ENCODE results near the gene ZKSCAN4.

Gene ZKSCAN4

DNA sequence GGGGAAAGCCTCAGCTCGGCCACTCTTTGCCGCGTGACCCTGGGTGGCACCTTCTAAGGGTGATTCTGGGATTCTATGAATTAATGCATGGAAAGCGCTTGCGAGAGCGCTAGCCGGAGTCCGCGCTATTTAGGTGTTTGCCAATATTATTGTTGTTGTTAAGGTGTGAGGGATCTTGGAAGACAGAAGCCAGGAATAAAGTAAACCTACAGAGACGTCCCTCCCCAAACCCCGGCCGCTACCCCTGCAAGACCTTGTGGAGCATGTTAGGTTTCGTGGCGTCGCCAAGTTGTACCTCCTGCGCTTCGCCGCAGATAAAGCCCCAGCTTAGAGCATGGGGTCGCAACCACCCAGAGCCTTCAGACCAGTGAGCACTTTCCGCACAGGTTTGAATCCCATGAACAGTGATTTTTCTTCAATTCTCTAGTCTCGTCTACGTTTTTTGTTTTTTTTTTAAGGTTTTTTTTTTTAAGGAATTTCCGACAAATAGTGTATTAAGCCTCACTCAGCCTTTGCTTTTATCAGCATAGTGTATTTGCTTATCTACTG lies 43.9 kb downstream of the ZKSCAN4 start:
- peak; percentile 26 for DNase-seq (ENCODE audit: low spot score)

DNA sequence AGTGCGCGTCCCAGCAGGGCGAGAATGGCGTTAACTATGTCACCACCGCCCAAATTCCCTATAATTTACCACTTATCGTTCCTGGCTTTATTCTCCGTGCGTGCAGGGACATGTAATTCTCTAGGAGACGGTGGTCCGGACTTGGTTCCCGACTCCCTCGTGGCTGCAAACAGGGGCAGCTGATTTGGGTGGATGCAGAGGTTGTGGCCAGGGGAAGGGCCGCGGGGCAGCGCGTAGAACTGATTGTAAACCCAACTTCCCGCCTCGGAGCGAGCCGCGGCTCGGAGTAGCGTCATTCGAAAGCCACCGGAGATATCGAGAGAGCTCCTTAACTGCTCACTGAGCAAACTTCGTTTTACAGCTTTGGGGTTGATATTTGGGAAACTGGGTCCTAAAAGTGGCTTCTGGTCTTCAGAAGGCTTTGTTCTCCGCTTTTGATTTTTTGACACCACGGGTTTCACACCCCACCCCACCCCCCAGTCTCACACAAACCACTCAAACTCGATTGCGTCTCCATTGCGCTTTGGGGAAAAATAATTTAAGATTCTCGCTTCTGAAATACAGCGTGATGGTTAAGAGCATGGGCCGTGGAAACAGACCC lies 44.5 kb downstream of the ZKSCAN4 start:
- DNase-seq (ENCODE audit: low spot score), result peak; percentile 62

DNA sequence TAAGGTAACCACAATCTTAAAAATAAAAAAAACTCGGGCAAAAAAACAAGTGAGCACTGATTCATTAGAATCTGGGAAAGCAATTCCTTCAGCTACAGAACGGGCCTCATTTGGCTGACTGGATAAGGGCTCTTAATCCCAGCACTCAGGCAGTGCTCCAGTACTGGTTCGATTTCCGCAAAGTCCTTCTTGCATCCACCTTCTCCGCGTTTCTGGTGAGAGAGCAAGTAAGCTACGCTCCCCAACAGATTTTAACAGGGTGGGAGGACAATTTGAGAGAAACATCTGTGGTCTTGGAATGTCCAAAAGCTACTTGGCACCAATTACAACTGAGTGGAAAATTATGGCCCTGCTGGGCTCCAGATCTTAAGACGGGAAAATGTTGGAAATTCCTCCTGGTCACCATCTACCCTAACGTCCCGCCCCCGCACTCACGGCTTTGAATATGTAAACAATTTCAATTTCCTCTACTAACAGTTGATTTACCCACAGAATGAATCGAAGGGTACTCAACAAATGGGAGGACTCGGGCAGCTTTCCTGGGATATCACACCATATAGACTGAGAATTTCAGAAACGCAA lies 45.0 kb downstream of the ZKSCAN4 start:
- DNase-seq (ENCODE audit: low spot score), result peak; percentile 24

DNA sequence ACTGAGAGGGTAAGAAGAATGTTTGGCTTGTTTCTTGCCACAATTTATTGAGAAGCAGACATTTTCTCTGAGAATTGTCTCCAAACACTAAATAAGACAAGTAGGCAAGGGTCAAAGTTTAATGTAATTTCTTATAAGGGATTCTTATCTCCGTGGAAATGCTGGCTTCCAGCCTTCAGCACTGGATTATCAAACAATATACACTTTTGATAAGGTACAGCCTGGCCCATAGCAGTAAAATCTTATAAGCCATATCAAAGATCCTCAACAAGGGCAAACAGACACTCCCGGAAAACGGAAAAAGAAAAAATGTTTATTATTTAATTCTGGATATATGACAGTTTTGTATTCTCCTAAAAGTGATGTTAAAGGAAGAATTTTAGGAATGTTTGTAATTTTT lies 45.5 kb downstream of the ZKSCAN4 start:
- no peak for DNase-seq (ENCODE audit: low spot score)

DNA sequence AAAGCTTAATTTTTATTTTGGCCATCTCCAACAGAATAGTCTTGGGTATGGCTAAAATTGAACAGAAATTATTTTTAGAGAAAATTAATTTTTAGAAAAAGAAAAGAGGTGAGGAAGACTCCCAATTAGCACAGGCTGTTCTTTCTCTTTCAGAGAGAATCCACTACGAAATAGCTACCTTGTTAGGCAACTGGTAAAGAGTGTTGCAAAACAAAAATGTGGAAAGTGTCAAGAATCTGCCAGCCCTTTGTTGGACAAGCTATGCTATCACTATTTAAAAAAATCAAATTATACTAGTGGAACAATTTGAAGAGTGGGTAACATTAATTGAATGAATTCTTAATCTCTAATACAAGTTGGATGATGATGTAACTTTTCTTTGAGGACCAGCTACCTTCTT lies 46.2 kb downstream of the ZKSCAN4 start:
- no peak for DNase-seq (ENCODE audit: low spot score)

DNA sequence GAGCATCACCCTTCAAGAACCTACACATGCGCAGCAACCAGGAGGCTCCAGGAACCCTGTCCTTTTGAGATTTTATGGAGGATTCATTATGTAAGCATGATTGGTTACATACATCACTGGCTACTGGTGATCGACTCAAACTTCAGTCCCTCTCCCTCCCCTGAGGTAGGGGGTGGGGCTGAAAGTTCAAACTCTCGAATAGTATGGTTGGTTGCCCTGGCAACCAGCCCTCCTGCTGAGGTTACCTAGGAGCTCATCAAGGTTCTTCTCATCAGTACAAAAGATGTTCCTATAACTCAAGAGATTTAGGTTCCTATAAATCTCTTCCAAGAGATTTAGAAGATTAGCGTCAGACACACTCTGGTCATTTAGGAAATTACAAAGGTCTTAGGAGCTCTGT lies 48.9 kb downstream of the ZKSCAN4 start:
- peak; percentile 60 for DNase-seq (ENCODE audit: low spot score)

DNA sequence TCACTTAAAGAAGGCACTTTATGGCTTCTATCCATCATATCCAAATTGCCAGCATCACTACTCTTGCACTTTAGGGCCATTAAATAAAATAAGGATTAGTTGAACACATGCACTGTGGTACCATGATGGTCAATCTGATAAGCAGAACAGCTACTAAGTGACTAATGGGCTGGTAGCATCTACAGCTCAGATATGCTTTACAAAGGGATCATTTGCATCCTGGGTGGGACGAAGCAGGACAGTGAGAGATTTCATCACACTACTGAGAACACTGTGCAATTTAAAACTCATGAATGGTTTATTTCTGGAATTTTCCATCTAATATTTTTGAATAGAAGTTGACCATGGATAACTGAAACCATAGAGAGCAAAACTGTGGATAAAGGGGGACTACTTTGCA lies 52.0 kb downstream of the ZKSCAN4 start:
- DNase-seq (ENCODE audit: low spot score), result no peak
